Ishikawa (cell line): Measurements from ENCODE around the gene DNAJB1.

Source experiments
- CEBPB ChIP-seq: IDR thresholded peaks from 2 replicates; pipeline ENCODE4 v1.6.1; 2012
- CREB1 ChIP-seq: IDR thresholded peaks from 2 replicates; pipeline ENCODE4 v1.6.1; 2012; ENCODE audit warnings: low read depth
- EGR1 ChIP-seq: IDR thresholded peaks from 2 replicates; pipeline ENCODE4 v1.6.1; 2012
- EP300 ChIP-seq: IDR thresholded peaks from 2 replicates; pipeline ENCODE4 v1.6.1; 2012; ENCODE audit warnings: borderline replicate concordance
- FOXM1 ChIP-seq: IDR thresholded peaks from 2 replicates; pipeline ENCODE4 v1.6.1; 2012; ENCODE audit warnings: low read depth, borderline replicate concordance
- MAX ChIP-seq: IDR thresholded peaks from 2 replicates; pipeline ENCODE4 v1.6.1; 2012
- RAD21 ChIP-seq: IDR thresholded peaks from 2 replicates; pipeline ENCODE4 v1.6.1; 2012; ENCODE audit warnings: low read depth
- REST ChIP-seq: IDR thresholded peaks from 2 replicates; pipeline ENCODE4 v1.6.1; 2012; ENCODE audit warnings: low read depth, mild to moderate bottlenecking
- TAF1 ChIP-seq: IDR thresholded peaks from 2 replicates; pipeline ENCODE4 v1.6.1; 2012; ENCODE audit warnings: low read depth, mild to moderate bottlenecking
- TCF12 ChIP-seq: IDR thresholded peaks from 2 replicates; pipeline ENCODE4 v1.6.1; 2012; ENCODE audit warnings: low read depth
- USF1 ChIP-seq: IDR thresholded peaks from 2 replicates; pipeline ENCODE4 v1.6.1; 2012
- YY1 ChIP-seq: IDR thresholded peaks from 2 replicates; pipeline ENCODE4 v1.6.1; 2012; ENCODE audit warnings: low read depth
- ZBTB7A ChIP-seq: IDR thresholded peaks from 2 replicates; pipeline ENCODE4 v1.6.1; 2012; ENCODE audit warnings: low read depth

GRCh38 chr19:14487370-14488125, 30.6 kb downstream of the DNAJB1 start:
- TF ChIP-seq EP300 (no peak), REST (no peak), MAX (no peak), YY1 (no peak), FOXM1 (no peak), TCF12 (no peak), ZBTB7A (no peak), EGR1 (no peak), RAD21 (no peak), USF1 (no peak), TAF1 (no peak), CEBPB (no peak), CREB1 (no peak)
